Measurements from ENCODE around the gene CNTN4.

Gene CNTN4

DNA sequence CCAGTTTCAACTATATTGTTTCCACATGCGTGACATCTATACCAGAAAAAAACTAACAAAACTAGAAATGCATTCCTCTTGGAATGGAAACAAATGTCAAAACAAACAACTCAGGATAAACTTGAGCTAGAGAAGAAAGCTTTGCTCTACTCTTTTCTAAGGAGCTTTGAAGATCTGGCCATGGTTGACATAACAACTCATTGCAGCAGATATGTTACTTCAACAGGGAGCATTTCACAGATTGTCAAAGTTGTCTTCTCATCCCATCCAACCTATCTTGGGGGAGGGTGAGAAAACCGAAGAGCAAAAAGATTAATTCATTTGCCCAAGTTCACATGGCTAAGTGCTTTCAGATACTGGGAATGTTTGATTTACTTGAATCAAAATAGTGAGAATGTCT is 484.4 kb downstream of the CNTN4 start:
- H3K27ac ChIP-seq, result no peak overlapping the region
- no peak for DNase-seq (ENCODE audit: low spot score)

DNA sequence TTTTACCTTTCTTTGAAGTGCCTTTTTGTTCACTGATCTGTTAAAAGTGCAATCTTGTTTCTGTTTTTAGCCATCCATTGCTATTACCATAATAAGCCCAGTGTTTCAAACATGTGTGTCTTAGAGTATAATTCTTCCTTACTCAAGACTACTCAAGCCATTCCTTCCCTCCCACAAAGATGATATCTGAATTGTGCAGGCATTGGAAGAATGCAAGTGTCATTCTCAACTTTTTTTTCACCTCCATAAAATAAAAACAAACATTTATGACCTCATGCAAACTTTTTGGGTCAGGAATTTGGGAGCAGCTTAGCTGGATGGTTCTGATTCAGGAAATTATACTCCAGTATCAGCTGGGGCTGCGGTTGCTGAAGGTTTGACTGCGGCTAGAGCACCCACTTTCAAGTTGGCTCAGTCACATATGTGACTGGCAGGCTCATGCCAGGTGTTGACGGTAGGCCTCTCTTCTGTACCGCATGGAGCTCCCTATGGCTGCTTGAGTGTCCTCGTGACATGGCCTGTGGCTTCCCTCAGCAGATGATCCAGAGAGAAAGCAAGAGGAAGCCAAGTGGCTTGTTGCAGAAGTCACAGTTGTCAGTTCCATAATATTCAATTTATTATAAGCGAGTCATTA is 490.8 kb downstream of the CNTN4 start:
- DNase-seq (ENCODE audit: low spot score), result no peak
- Histone ChIP-seq H3K4me3 (no peak overlapping the region), H3K27ac (no peak overlapping the region)
- TF ChIP-seq, protein P1, sequence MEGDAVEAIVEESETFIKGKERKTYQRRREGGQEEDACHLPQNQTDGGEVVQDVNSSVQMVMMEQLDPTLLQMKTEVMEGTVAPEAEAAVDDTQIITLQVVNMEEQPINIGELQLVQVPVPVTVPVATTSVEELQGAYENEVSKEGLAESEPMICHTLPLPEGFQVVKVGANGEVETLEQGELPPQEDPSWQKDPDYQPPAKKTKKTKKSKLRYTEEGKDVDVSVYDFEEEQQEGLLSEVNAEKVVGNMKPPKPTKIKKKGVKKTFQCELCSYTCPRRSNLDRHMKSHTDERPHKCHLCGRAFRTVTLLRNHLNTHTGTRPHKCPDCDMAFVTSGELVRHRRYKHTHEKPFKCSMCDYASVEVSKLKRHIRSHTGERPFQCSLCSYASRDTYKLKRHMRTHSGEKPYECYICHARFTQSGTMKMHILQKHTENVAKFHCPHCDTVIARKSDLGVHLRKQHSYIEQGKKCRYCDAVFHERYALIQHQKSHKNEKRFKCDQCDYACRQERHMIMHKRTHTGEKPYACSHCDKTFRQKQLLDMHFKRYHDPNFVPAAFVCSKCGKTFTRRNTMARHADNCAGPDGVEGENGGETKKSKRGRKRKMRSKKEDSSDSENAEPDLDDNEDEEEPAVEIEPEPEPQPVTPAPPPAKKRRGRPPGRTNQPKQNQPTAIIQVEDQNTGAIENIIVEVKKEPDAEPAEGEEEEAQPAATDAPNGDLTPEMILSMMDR (IDR thresholded peaks at IDR 0.05), result no peak

More for the DNA sequence above, 484.4 kb downstream of the CNTN4 start:
- no peak overlapping the region for H3K4me3 ChIP-seq
- TF ChIP-seq, protein P1 (IDR thresholded peaks at IDR 0.05), result no peak

GRCh38 chr3:2595486-2595885 is 496.8 kb downstream of the CNTN4 start:
- Histone ChIP-seq H3K4me3 (no peak overlapping the region), H3K27ac (no peak overlapping the region)
- DNase-seq (ENCODE audit: low spot score), result no peak
- TF ChIP-seq, protein P1 (IDR thresholded peaks at IDR 0.05), result no peak

GRCh38 chr3:2597615-2598014 is 498.9 kb downstream of the CNTN4 start:
- no peak overlapping the region for H3K27ac ChIP-seq
- TF ChIP-seq, protein P1 (IDR thresholded peaks at IDR 0.05), result no peak
- DNase-seq (ENCODE audit: low spot score), result no peak
- H3K4me3 ChIP-seq, result no peak overlapping the region

DNA sequence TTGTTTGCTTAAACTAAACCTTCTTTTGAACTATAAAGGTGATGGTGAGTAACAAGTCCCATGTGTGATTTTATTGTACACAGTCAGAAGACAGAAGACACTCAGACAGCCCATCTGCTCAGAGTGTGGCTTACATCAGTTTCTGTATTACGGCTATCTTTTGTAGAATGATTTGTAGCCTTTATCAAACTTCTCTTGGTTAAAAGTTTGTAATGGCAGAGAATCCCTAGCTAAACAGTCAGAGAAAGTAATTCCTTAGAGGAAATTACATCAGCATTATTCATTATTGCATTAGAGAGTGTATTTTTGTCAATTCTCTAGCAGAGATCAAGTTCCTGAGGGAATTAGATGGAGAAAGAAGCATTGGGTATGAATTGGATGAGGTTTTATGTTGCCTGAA is 500.8 kb downstream of the CNTN4 start:
- no peak for DNase-seq (ENCODE audit: low spot score)

DNA sequence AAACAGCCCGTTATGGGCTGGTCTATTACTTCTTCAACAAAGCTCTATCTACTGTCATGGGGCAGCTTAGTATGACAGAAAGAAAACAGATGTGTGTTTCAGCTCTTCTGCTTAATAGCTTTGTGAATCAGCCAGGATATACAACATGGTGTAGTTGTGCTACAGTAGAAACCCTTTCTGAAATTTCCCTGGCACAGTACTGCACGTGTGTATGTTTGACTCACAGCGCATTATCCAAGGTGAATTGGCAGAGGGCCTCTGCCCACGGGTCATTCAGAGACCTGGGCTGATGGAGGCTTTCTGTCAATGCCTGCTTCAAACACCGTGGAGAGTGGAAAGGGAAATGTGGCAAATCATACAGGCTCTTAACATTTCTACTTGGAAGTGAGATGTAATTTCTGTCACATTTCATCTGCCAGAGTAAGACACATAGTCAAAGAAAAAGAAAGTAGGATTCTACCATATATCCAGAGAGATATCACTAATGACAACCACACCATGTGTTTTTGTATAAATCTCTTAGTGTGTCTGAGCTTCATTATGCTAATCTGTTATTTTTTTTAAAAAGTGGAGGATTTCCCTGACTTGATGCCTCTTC is 505.1 kb downstream of the CNTN4 start:
- no peak overlapping the region for H3K27ac ChIP-seq
- H3K4me3 ChIP-seq, result no peak overlapping the region
- TF ChIP-seq, protein P1 (IDR thresholded peaks at IDR 0.05), result no peak
- no peak for DNase-seq (ENCODE audit: low spot score)

More for the DNA sequence above, 500.8 kb downstream of the CNTN4 start:
- Histone ChIP-seq H3K27ac (no peak overlapping the region), H3K4me3 (no peak overlapping the region)
- TF ChIP-seq, protein P1 (IDR thresholded peaks at IDR 0.05), result no peak

GRCh38 chr3:2614578-2614977 is 515.9 kb downstream of the CNTN4 start:
- Histone ChIP-seq H3K27ac (no peak overlapping the region), H3K4me3 (no peak overlapping the region)
- TF ChIP-seq, protein P1 (IDR thresholded peaks at IDR 0.05), result no peak
- DNase-seq (ENCODE audit: low spot score), result no peak

Measured in coronary artery (tissue), 2 donors.